Body of pancreas (tissue), 4 donors: ENCODE measurements around the gene FAM222A.

Source experiments
- CTCF ChIP-seq, 7 experiments: fragments of 450-650 bp in 4 of 7; fragments of 200-600 bp in 3 of 7; sonication (generic) in 3 of 7; IDR thresholded peaks; one replicate each; pipeline ENCODE4 v1.5.1; 2016 to 2019; ENCODE audit warnings: antibody characterized with exemption in 7 of 7
- POLR2A ChIP-seq, 3 donors: fragments of 450-650 bp; IDR thresholded peaks; one replicate each; pipeline ENCODE4 v1.6.1; 2016; ENCODE audit warnings: antibody characterized with exemption in 3 of 3, mild to moderate bottlenecking in 2 of 3

GRCh38 chr12:109687250-109687649, 26.4 kb upstream of the FAM222A start:
- TF ChIP-seq POLR2A (IDR thresholded peaks at IDR 0.05) (no peak), CTCF (IDR thresholded peaks at IDR 0.05) (no peak)
